K562 (cell line): Measurements from ENCODE around the gene AGFG2. TPM values are rescaled to one million over a fixed set of nuclear protein-coding genes. Genes with fewer than 3 reads are reported as not detected.

Experiments used
- ARID2 ChIP-seq: fragments of 450-650 bp; IDR thresholded peaks from 2 replicates; pipeline ENCODE4 v1.6.1; 2017; ENCODE audit warnings: antibody characterized with exemption, mild to moderate bottlenecking
- IRF1 ChIP-seq: sonication (generic); formaldehyde crosslinking; IDR thresholded peaks from 2 replicates; pipeline ENCODE4 v1.8.0; 2022; ENCODE audit warnings: missing genetic modification reagents, mild to moderate bottlenecking, borderline replicate concordance
- KLF16 ChIP-seq: IDR thresholded peaks from 2 replicates; pipeline ENCODE4 v1.6.1; 2016; ENCODE audit warnings: antibody characterized with exemption
- PHB2 ChIP-seq: fragments of 450-650 bp; IDR thresholded peaks from 2 replicates; pipeline ENCODE4 v1.6.1; 2017; ENCODE audit warnings: low read depth
- RAD21 ChIP-seq, 2 experiments: fragments of 250-450 bp in 1 of 2; fragments of 450-650 bp in 1 of 2; sonication (Bioruptor Pico) in 1 of 2; formaldehyde crosslinking in 1 of 2; IDR thresholded peaks in 1 of 2; conservative IDR thresholded peaks in 1 of 2; 2 replicates each; pipeline versions ENCODE4 v1.4.0 to v1.8.0; 2020 to 2022; ENCODE audit warnings: mild to moderate bottlenecking in 2 of 2, moderate library complexity in 1 of 2
- SMC3 ChIP-seq: conservative IDR thresholded peaks from 2 replicates; pipeline ENCODE4 v1.6.1; 2011; ENCODE audit warnings: low read depth, low read length, improper control_type of control experiment; ENCODE audit not compliant: insufficient read depth
- SREBF2 ChIP-seq: sonication (generic); formaldehyde crosslinking; IDR thresholded peaks from 2 replicates; pipeline ENCODE4 v1.4.0; 2020; ENCODE audit warnings: mild to moderate bottlenecking, missing genetic modification reagents
- TAF15 ChIP-seq: fragments of 200-400 bp; formaldehyde crosslinking; IDR thresholded peaks from 2 replicates; pipeline ENCODE4 v1.6.1; 2017; ENCODE audit warnings: mild to moderate bottlenecking, low read depth, low read length, moderate library complexity
- TCF7 ChIP-seq: sonication (generic); IDR thresholded peaks from 2 replicates; pipeline ENCODE4 v1.6.1; 2016; ENCODE audit warnings: antibody characterized with exemption, borderline replicate concordance
- XRCC5 ChIP-seq: fragments of 200-400 bp; formaldehyde crosslinking; IDR thresholded peaks from 2 replicates; pipeline ENCODE4 v1.6.1; 2017; ENCODE audit warnings: low read depth, mild to moderate bottlenecking, low read length
- ZKSCAN8 ChIP-seq: fragments of 200-800 bp; sonication (Bioruptor generic); IDR thresholded peaks from 2 replicates; pipeline ENCODE4 v1.6.1; 2016; ENCODE audit warnings: missing genetic modification characterization, missing compliant biosample characterization
- ZNF311 ChIP-seq: fragments of 250-450 bp; sonication (Bioruptor Pico); IDR thresholded peaks from 2 replicates; pipeline ENCODE4 v1.4.0; 2020; ENCODE audit warnings: mild to moderate bottlenecking, moderate library complexity
- ZNF436 ChIP-seq: fragments of 250-450, 450-650 bp; sonication (Bioruptor Pico); formaldehyde crosslinking; IDR thresholded peaks from 2 replicates; pipeline ENCODE4 v1.7.0; 2020; ENCODE audit warnings: mild to moderate bottlenecking
- ZNF79 ChIP-seq: fragments of 250-450 bp; sonication (Bioruptor Pico); IDR thresholded peaks from 2 replicates; pipeline ENCODE4 v1.4.0; 2020; ENCODE audit warnings: low read depth, mild to moderate bottlenecking, moderate library complexity
- polyA plus RNA-seq, 8 experiments: library from polyadenylated mRNA; depleted of rRNA in 4 of 8; stranded (reverse) in 5 of 8; unstranded in 3 of 8; fragments of >200 nt; fragmentation: Nextera tagmentation in 2 of 8; fragmentation: Illumina TruSeq in 1 of 8; extraction: Ambion mirVana in 2 of 8; extraction: Trizol in 1 of 8; gene quantifications; 2 replicates each; pipeline versions ENCODE4 v1.2.1 to v1.2.3, GENCODE V29; 2011 to 2014; ENCODE audit warnings: inconsistent platforms in 1 of 8, missing spikeins in 1 of 8
- total RNA-seq, 7 experiments: library from RNA; depleted of rRNA in 6 of 7; stranded (reverse); fragments of >200 nt in 6 of 7; fragmentation: Illumina TruSeq in 2 of 7; extraction: Trizol in 2 of 7; gene quantifications; 2 replicates each; pipeline versions ENCODE4 v1.2.1 to v1.2.3, GENCODE V29; 2011 to 2021; ENCODE audit warnings: low replicate concordance in 1 of 7
- TF ChIP-seq, protein P1 (sequence below): sonication (generic); formaldehyde crosslinking; IDR thresholded peaks from 2 replicates; pipeline ENCODE4 v1.9.0; 2022; ENCODE audit warnings: mild to moderate bottlenecking, missing genetic modification reagents
- TF ChIP-seq, protein P2 (sequence below), 2 experiments: fragments of 450-650 bp; IDR thresholded peaks; 2 replicates each; pipeline ENCODE4 v1.6.1; 2018; ENCODE audit warnings: mild to moderate bottlenecking in 2 of 2, low read depth in 1 of 2; ENCODE audit not compliant: partially characterized antibody in 2 of 2
- TF ChIP-seq, protein P3 (sequence below): sonication (generic); formaldehyde crosslinking; IDR thresholded peaks from 2 replicates; pipeline ENCODE4 v1.8.1; 2023; ENCODE audit warnings: mild to moderate bottlenecking, missing genetic modification reagents
- TF ChIP-seq, protein P4 (sequence below): fragments of 200-800 bp; sonication (Bioruptor generic); IDR thresholded peaks from 2 replicates; pipeline ENCODE4 v1.6.1; 2017; ENCODE audit warnings: missing genetic modification characterization, missing compliant biosample characterization

Gene AGFG2
- total and polyA plus RNA-seq, 9 of the 15 experiments (the other 6 are each of a cell fraction or from before 2014, with no cell fraction given): 0.31 to 23.1 (median 6.5) TPM

GRCh38 chr7:100563809-100564400 lies 24.9 kb downstream of the AGFG2 start (continued):
- TF ChIP-seq, protein P1, sequence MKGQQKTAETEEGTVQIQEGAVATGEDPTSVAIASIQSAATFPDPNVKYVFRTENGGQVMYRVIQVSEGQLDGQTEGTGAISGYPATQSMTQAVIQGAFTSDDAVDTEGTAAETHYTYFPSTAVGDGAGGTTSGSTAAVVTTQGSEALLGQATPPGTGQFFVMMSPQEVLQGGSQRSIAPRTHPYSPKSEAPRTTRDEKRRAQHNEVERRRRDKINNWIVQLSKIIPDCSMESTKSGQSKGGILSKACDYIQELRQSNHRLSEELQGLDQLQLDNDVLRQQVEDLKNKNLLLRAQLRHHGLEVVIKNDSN: peak; percentile 48
- TF ChIP-seq KLF16: 0 out of 2 replicates have a peak, but pooled peaks have one; percentile 28
- no peak for TF ChIP-seq PHB2
- TF ChIP-seq, protein P2, sequence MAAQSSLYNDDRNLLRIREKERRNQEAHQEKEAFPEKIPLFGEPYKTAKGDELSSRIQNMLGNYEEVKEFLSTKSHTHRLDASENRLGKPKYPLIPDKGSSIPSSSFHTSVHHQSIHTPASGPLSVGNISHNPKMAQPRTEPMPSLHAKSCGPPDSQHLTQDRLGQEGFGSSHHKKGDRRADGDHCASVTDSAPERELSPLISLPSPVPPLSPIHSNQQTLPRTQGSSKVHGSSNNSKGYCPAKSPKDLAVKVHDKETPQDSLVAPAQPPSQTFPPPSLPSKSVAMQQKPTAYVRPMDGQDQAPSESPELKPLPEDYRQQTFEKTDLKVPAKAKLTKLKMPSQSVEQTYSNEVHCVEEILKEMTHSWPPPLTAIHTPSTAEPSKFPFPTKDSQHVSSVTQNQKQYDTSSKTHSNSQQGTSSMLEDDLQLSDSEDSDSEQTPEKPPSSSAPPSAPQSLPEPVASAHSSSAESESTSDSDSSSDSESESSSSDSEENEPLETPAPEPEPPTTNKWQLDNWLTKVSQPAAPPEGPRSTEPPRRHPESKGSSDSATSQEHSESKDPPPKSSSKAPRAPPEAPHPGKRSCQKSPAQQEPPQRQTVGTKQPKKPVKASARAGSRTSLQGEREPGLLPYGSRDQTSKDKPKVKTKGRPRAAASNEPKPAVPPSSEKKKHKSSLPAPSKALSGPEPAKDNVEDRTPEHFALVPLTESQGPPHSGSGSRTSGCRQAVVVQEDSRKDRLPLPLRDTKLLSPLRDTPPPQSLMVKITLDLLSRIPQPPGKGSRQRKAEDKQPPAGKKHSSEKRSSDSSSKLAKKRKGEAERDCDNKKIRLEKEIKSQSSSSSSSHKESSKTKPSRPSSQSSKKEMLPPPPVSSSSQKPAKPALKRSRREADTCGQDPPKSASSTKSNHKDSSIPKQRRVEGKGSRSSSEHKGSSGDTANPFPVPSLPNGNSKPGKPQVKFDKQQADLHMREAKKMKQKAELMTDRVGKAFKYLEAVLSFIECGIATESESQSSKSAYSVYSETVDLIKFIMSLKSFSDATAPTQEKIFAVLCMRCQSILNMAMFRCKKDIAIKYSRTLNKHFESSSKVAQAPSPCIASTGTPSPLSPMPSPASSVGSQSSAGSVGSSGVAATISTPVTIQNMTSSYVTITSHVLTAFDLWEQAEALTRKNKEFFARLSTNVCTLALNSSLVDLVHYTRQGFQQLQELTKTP (IDR thresholded peaks at IDR 0.05; ENCODE audit: low read depth in 1 of 2, partially characterized antibody in 2 of 2): no peak
- peak; percentile 83 for TF ChIP-seq SMC3
- no peak for TF ChIP-seq ZNF436
- TF ChIP-seq TCF7: no peak
- no peak for TF ChIP-seq ZKSCAN8 (CRISPR knock-in tag)
- no peak for TF ChIP-seq IRF1
- TF ChIP-seq, protein P3, sequence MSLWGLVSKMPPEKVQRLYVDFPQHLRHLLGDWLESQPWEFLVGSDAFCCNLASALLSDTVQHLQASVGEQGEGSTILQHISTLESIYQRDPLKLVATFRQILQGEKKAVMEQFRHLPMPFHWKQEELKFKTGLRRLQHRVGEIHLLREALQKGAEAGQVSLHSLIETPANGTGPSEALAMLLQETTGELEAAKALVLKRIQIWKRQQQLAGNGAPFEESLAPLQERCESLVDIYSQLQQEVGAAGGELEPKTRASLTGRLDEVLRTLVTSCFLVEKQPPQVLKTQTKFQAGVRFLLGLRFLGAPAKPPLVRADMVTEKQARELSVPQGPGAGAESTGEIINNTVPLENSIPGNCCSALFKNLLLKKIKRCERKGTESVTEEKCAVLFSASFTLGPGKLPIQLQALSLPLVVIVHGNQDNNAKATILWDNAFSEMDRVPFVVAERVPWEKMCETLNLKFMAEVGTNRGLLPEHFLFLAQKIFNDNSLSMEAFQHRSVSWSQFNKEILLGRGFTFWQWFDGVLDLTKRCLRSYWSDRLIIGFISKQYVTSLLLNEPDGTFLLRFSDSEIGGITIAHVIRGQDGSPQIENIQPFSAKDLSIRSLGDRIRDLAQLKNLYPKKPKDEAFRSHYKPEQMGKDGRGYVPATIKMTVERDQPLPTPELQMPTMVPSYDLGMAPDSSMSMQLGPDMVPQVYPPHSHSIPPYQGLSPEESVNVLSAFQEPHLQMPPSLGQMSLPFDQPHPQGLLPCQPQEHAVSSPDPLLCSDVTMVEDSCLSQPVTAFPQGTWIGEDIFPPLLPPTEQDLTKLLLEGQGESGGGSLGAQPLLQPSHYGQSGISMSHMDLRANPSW (CRISPR knock-in tag): peak; percentile 46; the same call in 1 of the 2 replicates
- no peak for TF ChIP-seq TAF15
- TF ChIP-seq SREBF2 (CRISPR knock-in tag): no peak
- no peak for TF ChIP-seq ZNF79
- TF ChIP-seq, protein P4, sequence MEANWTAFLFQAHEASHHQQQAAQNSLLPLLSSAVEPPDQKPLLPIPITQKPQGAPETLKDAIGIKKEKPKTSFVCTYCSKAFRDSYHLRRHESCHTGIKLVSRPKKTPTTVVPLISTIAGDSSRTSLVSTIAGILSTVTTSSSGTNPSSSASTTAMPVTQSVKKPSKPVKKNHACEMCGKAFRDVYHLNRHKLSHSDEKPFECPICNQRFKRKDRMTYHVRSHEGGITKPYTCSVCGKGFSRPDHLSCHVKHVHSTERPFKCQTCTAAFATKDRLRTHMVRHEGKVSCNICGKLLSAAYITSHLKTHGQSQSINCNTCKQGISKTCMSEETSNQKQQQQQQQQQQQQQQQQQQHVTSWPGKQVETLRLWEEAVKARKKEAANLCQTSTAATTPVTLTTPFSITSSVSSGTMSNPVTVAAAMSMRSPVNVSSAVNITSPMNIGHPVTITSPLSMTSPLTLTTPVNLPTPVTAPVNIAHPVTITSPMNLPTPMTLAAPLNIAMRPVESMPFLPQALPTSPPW (CRISPR knock-in tag): peak; percentile 75; the same call in 1 of the 2 replicates
- peak; percentile 74 to 92 for TF ChIP-seq RAD21 (CRISPR knock-in tag; conservative IDR thresholded peaks at IDR 0.05 in 1 of 2, IDR thresholded peaks at IDR 0.05 in 1 of 2)
- TF ChIP-seq XRCC5: peak; percentile 76
- TF ChIP-seq ARID2: peak; percentile 45; the same call in 1 of the 2 replicates
- no peak for TF ChIP-seq ZNF311 (CRISPR knock-in tag)
